GM12801 (cell line): ENCODE results near the gene NDUFS1.

ENCODE experiments used
- TF ChIP-seq, protein P1 (sequence below): IDR thresholded peaks from one replicate; pipeline ENCODE4 v1.5.1; 2011; ENCODE audit warnings: control low read depth; ENCODE audit not compliant: insufficient read length; ENCODE audit errors: extremely low read depth

The NDUFS1 gene

DNA sequence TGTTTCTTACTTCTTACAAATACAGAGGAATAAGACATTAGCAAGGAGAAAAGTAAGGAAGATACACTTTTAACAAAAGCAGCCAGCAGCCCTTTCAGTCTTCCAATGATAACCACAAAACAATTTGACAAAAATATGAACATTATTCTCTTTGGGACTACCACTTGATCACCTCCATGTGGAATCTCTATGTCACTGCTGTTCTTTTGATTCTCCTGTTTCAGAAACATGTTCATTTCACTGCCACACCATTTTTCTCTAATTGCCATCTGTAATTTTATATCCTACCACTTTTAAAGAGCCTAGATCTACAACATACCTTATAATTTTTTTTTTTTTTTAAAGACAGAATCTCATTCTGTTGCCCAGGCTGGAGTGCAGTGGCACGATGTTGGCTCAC lies 84.1 kb downstream of the NDUFS1 start:
- TF ChIP-seq, protein P1, sequence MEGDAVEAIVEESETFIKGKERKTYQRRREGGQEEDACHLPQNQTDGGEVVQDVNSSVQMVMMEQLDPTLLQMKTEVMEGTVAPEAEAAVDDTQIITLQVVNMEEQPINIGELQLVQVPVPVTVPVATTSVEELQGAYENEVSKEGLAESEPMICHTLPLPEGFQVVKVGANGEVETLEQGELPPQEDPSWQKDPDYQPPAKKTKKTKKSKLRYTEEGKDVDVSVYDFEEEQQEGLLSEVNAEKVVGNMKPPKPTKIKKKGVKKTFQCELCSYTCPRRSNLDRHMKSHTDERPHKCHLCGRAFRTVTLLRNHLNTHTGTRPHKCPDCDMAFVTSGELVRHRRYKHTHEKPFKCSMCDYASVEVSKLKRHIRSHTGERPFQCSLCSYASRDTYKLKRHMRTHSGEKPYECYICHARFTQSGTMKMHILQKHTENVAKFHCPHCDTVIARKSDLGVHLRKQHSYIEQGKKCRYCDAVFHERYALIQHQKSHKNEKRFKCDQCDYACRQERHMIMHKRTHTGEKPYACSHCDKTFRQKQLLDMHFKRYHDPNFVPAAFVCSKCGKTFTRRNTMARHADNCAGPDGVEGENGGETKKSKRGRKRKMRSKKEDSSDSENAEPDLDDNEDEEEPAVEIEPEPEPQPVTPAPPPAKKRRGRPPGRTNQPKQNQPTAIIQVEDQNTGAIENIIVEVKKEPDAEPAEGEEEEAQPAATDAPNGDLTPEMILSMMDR, result no peak

DNA sequence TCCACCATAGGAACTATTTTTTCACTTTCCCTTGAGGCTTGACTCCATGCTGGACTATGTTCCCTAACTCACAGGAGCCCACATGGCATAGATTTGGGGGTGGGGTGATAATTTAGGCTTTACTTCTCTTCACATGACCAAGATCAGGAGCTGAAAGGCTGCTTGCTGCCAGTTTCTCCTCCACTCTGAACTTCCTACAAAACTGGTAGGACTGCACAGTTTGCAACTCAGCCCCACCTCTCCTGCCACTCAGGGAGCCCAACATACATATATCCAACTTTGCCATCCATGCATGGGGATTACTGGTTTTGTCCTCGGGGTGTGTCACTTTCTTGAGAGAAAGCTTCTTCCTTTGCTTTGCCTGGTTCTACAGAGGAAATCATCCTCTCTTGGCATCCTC lies 87.4 kb downstream of the NDUFS1 start:
- TF ChIP-seq, protein P1, result no peak

GRCh38 chr2:206069417-206069816 lies 89.8 kb downstream of the NDUFS1 start:
- TF ChIP-seq, protein P1, result no peak

GRCh38 chr2:206068207-206068606 lies 91.0 kb downstream of the NDUFS1 start:
- TF ChIP-seq, protein P1, result no peak
